ENCODE measurements around the gene APOOL.

APOOL gene

GRCh38 chrX:85084770-85085393, 81.2 kb downstream of the APOOL start:
- DNase-seq, result no peak

GRCh38 chrX:85089321-85089840, 85.7 kb downstream of the APOOL start:
- DNase-seq, result no peak

GRCh38 chrX:85107407-85107806, 103.7 kb downstream of the APOOL start:
- DNase-seq, result no peak

- no peak for DNase-seq
Observed at GRCh38 chrX:85108165-85108564, 104.5 kb downstream of the APOOL start.

GRCh38 chrX:85109235-85109634, 105.6 kb downstream of the APOOL start:
- DNase-seq, result no peak

- no peak for DNase-seq
Observed at GRCh38 chrX:85111347-85111746, 107.7 kb downstream of the APOOL start.

- no peak for DNase-seq
Observed at GRCh38 chrX:85112293-85112692, 108.6 kb downstream of the APOOL start.

- no peak for DNase-seq
Observed at GRCh38 chrX:85113746-85114145, 110.1 kb downstream of the APOOL start.

- no peak for DNase-seq
Observed at GRCh38 chrX:85114171-85114570, 110.5 kb downstream of the APOOL start.

- no peak for DNase-seq
Observed at GRCh38 chrX:85114776-85115175, 111.1 kb downstream of the APOOL start.

- no peak for DNase-seq
Observed at GRCh38 chrX:85115252-85115651, 111.6 kb downstream of the APOOL start.

GRCh38 chrX:85136409-85136808, 132.7 kb downstream of the APOOL start:
- no peak for DNase-seq

GRCh38 chrX:85139422-85139821, 135.7 kb downstream of the APOOL start:
- no peak for DNase-seq

GRCh38 chrX:85140964-85141363, 137.3 kb downstream of the APOOL start:
- no peak for DNase-seq
